GM19238 (cell line): ENCODE measurements around the gene OSBPL1A.
"Not testable (repeated sequence)": the region's sequence is repeated elsewhere in the genome, so short reads cannot be mapped to it uniquely, and the experiment has no call there.

ENCODE experiments used
- DNase-seq: peaks from one replicate; pipeline ENCODE4 v3.0.0; 2011; ENCODE audit warnings: low spot score; ENCODE audit not compliant: insufficient read length

The OSBPL1A gene

DNA sequence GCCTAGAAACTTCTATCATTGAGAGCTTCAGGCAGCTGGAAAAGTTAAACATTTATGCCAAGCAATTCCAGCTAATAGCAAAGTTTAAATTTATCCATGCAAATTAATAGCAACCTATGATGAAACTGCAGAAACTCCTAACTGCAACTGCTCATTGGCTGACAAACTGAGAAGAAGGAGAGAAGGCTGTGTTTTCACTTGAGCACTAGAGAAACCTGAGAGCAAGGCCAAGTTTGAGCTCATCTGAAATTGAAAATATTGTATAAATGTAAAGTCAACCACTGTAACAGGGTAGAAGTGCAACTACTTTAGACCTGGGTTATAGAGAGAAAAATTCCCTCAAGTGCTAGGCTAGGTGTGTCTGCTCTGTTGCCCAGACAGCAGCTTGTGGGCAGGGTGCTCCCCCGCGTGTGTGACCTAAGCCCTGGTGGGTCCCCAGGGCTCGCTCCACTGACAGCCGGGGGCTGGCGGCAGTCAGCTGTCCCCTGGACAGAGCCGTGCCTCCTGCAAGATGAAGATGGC lies 208.6 kb downstream of the OSBPL1A start:
- no peak for DNase-seq

- no peak for DNase-seq
These were observed 209.5 kb downstream of the OSBPL1A start for GRCh38 chr18:24188120-24188519.

DNA sequence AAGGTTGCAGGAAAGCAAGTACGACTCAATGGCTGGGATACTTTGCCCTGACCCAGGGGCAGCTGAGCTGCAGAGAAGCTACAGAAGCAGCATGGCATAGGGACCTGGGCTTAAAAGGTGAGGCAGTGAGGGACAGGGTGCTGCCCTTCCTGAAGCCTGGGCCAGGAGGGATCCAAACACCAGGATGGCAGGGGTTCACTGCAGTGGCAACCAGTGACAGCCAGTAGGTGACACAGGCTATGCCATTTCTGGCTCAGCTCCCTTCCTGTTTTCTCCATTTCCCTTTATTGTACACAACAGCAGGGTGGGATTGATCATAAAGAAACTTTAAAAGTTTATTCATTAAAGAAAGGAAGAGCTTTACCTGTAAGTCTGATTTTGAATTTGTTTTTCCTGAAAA lies 209.9 kb downstream of the OSBPL1A start:
- DNase-seq: no peak

DNA sequence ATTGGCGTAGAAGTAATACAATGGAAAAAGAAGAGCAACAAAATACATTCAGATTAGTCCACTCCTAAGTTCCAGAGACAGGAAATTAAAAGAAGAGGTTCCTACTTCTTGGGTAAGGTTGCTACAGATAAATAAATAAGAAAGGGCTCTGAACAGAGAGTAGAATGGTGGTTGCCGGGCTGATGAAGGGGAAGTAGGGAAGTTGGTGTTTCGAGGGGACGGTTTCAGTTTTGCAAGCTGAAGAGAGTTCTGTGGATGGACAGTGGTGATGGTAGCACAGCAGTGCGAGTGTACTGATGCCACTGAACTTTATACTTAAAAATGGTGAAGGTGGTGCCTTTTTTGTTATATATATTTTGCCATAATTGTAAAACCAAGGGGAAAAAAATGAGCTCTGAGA lies 210.6 kb downstream of the OSBPL1A start:
- DNase-seq: no peak

DNA sequence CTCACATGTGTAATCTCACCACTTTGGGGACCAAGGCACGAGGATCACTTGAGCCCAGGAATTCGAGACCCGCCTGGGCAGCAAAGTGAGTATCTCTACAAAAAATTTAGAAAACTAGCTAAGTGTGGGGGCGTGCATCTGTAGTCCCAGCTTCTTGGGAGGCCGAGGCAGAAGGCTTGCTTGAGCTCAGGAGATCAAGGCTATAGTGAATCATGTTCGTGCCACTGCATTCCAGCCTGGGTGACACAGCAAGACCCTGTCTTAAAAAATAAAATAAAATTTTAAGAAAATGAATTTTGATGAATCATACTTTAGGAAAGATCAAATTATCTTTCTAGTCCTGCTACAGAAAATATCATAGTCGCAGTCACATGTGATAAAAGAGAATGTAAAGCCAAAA lies 211.8 kb downstream of the OSBPL1A start:
- no peak for DNase-seq

GRCh38 chr18:24181806-24182205 lies 215.8 kb downstream of the OSBPL1A start:
- no peak for DNase-seq

- no peak for DNase-seq
These were observed 217.6 kb downstream of the OSBPL1A start for GRCh38 chr18:24180048-24180447.

DNA sequence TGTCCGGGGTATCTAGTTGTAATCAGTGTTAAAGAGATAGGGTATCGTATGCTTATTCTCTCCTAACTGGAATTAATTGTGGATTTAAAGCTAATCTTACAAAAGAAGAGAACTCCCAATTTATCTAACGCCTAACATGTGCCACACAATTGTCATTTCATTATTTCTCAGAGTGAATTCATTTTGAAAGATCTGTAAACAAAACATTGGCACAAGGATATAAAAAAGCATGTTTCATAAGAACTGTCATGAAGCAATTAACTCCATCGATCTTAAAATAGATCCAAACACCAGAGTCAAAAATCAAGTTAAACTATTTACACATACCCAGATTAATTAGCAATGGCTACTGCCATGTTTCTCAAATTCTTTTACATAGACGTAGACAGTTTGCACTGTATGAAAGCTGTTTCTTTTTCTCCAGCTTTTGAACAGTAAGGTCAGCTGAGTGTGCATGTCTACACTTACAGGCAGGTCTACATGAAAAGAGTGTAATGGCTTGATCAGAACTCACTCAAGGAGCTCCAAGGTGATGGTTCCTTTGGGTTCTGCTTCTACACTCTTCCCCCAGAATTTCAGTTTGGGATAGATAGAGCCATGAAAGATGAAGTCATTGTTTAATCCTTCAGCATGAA lies 220.0 kb downstream of the OSBPL1A start:
- no peak for DNase-seq

DNA sequence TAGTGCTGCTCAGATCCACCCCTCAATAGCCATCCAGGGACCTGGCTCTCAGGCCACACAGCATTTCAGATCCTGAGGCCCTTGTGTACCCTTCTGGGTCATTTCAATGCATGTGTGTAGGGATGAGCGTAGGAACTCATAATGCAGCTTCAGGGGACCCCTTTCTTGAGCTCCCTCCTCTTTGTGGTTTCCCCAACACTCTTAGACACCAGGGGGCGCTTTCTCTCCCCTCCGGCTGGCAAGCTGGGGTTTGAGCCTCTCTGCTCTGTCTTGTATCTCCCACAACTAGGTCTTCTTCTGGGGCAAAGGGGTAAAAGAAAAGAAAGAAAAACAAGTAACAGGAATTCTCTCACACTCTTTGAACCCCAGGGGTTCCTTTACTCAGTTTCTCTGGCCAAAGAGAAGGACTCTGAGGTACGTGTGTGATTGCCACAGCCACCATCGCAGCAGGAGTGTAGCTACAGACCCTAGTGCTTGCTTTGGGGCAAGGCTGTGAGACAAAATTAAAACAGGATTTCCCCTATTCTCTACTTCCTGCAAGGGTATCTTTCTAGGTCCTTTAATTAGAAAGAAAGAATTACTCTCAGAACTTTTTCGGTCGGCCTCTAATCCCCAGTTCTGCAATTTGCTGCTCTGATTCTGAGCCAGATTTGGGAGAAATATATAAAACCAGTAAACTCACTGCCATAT lies 220.8 kb downstream of the OSBPL1A start:
- DNase-seq: peak; percentile 25

DNA sequence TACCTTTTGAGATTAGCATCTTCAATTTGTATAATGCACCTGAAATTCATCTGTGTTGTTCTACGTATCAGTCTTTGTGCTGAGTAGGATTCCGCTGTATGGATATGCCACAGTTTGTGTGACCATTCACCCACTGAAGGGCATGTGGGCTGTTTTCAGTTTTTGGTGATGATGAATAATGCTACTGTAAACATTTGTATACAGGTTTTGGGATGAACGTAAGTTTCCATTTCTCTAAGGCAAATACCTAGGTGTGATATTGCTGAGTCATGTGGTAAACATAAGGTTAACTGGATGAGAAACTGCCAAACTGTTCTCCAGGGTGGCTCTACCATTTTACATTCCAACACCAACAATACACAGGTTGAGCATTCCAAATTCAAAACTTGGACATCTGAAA lies 223.6 kb downstream of the OSBPL1A start:
- DNase-seq: no peak

- no peak for DNase-seq
These were observed 227.3 kb downstream of the OSBPL1A start for GRCh38 chr18:24170360-24170759.

DNA sequence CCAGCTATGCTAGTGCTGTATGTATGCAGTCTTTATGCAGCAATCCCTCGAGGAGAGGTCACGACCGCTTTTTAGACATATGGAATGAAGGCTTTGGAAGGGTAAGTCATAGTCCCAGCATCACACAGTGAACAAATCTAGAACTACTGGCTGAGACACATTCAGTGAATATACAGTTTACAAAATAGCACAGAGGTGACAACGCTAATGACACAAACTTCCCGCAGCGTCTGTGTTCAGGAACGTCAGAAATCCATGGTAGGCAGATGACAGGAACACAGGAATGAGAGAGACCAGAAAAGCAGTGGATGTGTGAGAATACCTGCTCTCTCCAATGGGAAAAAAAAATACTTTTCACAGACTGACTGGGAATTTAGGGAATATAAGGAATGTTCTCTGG lies 229.1 kb downstream of the OSBPL1A start:
- no peak for DNase-seq

DNA sequence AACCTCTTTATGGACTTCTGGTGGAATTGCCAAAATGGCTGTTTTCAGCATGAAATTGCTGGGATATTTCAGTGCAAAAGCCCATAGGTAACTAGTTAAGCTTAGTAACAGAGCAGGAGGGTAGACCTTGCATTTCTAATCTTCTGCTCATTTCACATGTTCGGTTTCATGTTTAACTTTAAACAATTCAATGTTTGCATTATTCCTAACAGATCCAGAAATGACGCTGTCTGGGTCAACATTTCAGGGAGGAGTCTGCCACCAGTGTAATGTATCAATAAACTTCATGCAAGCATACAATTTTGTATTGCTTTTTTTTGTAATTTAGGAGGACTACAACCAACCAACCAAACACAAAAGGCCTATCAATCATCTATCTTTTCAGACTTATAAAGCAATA lies 236.3 kb downstream of the OSBPL1A start:
- DNase-seq: no peak

DNA sequence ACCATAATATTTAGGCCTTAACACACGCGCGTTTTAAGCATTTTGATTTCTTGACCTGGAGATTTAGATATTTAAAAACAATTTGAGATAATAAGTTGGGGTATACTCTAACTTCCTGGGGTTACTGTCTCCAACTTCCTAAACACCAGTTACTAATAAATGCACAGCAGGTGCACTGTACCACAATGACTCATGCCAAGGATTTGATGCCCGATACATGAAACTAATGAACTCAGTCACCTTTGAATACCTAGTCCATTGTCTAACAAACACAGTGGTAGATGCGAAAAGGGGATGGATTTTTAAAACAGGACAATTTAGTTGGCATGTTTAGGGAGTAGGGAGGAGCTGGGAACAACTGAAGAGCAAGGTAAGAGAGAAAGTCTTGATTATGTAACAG lies 237.5 kb downstream of the OSBPL1A start:
- no peak for DNase-seq

- DNase-seq: no peak
These were observed 239.8 kb downstream of the OSBPL1A start for GRCh38 chr18:24157855-24158254.

DNA sequence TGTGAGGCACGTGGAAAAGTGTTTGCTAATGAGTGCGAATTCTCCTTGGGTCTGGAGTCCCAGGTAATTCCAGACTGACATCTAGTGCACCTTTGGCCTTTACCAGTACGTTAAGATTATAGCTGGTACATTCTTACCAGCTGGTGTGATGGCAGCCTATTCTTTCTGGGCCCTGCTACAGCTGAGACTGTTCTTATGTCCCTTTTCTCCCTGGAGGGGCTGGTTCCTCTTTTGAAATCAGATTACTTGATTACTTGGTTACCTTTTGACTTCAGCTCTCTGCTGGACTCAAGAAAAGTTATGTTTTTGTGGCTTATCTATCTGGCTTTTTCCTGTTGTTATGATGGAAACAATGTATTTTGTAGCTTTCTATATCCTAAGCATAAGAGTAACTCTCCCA lies 244.2 kb downstream of the OSBPL1A start:
- DNase-seq: no peak

GRCh38 chr18:24149591-24149990 lies 248.0 kb downstream of the OSBPL1A start:
- DNase-seq: not testable (repeated sequence)

- DNase-seq: no peak
These were observed 255.2 kb downstream of the OSBPL1A start for GRCh38 chr18:24142376-24142775.

DNA sequence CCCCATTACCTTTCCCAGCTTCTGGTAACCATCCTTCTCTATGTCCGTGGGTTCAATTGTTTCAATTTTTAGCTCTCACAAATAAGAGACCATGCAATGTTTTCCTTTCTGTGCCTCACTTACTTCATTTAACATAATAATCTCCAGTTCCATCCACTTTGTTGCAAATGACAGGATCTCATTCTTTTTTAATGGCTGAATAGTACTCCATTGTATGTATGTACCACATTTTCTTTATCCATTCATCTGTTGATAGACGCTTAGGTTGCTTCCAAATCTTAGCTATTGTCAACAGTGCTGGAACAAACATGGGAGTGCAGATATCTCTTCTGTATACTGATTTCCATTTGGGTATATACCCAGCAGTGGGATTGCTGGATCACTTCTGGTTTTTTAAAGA lies 256.9 kb downstream of the OSBPL1A start:
- DNase-seq: no peak

- DNase-seq: peak; percentile 35
These were observed 258.6 kb downstream of the OSBPL1A start, which contains the start of gene CABYR for GRCh38 chr18:24138789-24139616. Gene CABYR (plus strand): TSS chr18:24139062. CDS start chr18:24143115, 4,053 bp downstream.

- DNase-seq: no peak
These were observed 259.2 kb downstream of the OSBPL1A start for GRCh38 chr18:24138409-24138788.

DNA sequence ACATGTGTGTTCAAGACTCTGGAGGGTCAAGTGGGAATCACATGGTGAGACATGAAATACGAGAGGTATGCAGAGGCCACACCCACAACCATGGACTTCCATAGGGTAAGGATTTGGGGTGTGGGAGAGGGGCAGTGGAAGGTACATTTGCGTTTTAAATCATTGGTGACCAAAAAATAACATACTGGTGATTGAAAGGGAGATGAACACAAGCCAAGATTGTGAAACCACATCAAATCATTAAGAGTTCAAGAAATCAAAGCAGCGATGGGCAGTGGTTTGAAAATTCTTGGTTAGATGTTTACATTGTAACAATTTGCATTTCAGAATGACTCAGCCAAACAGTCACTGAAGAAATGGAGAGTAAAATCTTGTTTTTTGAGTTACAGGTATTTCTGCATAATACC lies 260.7 kb downstream of the OSBPL1A start:
- no peak for DNase-seq
